HL-60 (cell line): ENCODE measurements around the gene MAPK7.

ENCODE experiments used
- POLR2AphosphoS5 ChIP-seq: IDR thresholded peaks from 2 replicates; pipeline ENCODE4 v1.6.1; 2012; ENCODE audit warnings: low read depth
- SPI1 ChIP-seq: IDR thresholded peaks from 2 replicates; pipeline ENCODE4 v1.6.1; 2012; ENCODE audit warnings: low read depth, mild to moderate bottlenecking, borderline replicate concordance
- TF ChIP-seq, protein P1 (sequence below): IDR thresholded peaks from one replicate; pipeline ENCODE4 v1.5.1; 2011; ENCODE audit warnings: low read length, control low read depth, inconsistent platforms; ENCODE audit not compliant: insufficient read depth
- TF ChIP-seq, protein P2 (sequence below): IDR thresholded peaks from 2 replicates; pipeline ENCODE4 v1.6.1; 2012; ENCODE audit warnings: low read depth; ENCODE audit not compliant: insufficient replicate concordance

DNA sequence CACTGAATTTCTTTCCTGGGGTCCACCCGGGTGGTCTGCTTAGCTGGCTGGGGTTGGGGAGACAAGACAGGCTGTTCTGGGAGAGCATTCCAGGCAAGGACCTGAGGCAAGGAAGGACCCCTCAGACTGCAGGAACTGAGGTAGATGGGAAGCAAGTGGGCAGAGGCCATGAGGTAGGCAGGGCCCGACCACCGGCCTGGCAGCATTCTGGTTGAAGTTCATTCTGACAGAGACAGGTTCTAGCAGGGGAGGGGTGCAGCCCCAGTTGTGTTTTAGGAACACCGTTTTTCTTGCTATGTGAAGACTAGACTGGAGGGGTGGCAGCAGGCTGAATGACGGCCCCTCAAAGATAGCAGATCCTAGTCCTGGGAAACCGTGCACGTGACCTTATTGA, 33.2 kb upstream of the MAPK7 start:
- TF ChIP-seq, protein P1, sequence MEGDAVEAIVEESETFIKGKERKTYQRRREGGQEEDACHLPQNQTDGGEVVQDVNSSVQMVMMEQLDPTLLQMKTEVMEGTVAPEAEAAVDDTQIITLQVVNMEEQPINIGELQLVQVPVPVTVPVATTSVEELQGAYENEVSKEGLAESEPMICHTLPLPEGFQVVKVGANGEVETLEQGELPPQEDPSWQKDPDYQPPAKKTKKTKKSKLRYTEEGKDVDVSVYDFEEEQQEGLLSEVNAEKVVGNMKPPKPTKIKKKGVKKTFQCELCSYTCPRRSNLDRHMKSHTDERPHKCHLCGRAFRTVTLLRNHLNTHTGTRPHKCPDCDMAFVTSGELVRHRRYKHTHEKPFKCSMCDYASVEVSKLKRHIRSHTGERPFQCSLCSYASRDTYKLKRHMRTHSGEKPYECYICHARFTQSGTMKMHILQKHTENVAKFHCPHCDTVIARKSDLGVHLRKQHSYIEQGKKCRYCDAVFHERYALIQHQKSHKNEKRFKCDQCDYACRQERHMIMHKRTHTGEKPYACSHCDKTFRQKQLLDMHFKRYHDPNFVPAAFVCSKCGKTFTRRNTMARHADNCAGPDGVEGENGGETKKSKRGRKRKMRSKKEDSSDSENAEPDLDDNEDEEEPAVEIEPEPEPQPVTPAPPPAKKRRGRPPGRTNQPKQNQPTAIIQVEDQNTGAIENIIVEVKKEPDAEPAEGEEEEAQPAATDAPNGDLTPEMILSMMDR: no peak
- TF ChIP-seq POLR2AphosphoS5 (no peak), SPI1 (no peak)
- TF ChIP-seq, protein P2, sequence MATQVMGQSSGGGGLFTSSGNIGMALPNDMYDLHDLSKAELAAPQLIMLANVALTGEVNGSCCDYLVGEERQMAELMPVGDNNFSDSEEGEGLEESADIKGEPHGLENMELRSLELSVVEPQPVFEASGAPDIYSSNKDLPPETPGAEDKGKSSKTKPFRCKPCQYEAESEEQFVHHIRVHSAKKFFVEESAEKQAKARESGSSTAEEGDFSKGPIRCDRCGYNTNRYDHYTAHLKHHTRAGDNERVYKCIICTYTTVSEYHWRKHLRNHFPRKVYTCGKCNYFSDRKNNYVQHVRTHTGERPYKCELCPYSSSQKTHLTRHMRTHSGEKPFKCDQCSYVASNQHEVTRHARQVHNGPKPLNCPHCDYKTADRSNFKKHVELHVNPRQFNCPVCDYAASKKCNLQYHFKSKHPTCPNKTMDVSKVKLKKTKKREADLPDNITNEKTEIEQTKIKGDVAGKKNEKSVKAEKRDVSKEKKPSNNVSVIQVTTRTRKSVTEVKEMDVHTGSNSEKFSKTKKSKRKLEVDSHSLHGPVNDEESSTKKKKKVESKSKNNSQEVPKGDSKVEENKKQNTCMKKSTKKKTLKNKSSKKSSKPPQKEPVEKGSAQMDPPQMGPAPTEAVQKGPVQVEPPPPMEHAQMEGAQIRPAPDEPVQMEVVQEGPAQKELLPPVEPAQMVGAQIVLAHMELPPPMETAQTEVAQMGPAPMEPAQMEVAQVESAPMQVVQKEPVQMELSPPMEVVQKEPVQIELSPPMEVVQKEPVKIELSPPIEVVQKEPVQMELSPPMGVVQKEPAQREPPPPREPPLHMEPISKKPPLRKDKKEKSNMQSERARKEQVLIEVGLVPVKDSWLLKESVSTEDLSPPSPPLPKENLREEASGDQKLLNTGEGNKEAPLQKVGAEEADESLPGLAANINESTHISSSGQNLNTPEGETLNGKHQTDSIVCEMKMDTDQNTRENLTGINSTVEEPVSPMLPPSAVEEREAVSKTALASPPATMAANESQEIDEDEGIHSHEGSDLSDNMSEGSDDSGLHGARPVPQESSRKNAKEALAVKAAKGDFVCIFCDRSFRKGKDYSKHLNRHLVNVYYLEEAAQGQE: no peak
